Panc1 (cell line): ENCODE data around the gene GIMAP5. TPM values are rescaled to one million over a fixed set of nuclear protein-coding genes. Genes with fewer than 3 reads are reported as not detected.

Experiments
- ATAC-seq: fragments of 200-7000 bp; cut with Tn5 transposase; 2 replicates; pipeline ENCODE4 v1.9.1; 2020; ENCODE audit warnings: mild to moderate bottlenecking, moderate library complexity
- BruUV-seq: library from RNA; stranded (reverse); fragments of 400-500 nt; replicated peaks from 2 replicates; lab custom pipeline; 2021; lab: Mats Ljungman, UMichigan
- CTCF ChIA-PET: fragments of 300-600 bp; sonication (Branson Sonifier 250); formaldehyde crosslinking; loops from one replicate; lab custom pipeline; 2022; ENCODE audit warnings: antibody characterized with exemption; lab: Charles Lee
- POLR2A ChIA-PET: fragments of 300-600 bp; sonication (Branson Sonifier 250); formaldehyde crosslinking; loops from one replicate; lab custom pipeline; 2022; ENCODE audit warnings: antibody characterized with exemption; lab: Charles Lee
- DNase-seq: peaks from one replicate; pipeline ENCODE4 v3.0.0-alpha.2; 2010; ENCODE audit warnings: low read depth, low spot score
- H3K27ac ChIP-seq: 2 replicates; pipeline ENCODE4 v1.5.1; 2011; ENCODE audit warnings: mild to moderate bottlenecking, low read length, inconsistent platforms
- H3K27me3 ChIP-seq: fragments of 200-500 bp; sonication (Bioruptor generic); 2 replicates; pipeline ENCODE4 v1.6.0; 2014; ENCODE audit warnings: low read length, inconsistent platforms; ENCODE audit not compliant: control insufficient read depth, insufficient read depth
- H3K36me3 ChIP-seq: fragments of 200-500 bp; sonication (Bioruptor generic); 2 replicates; pipeline ENCODE4 v1.5.1; 2014; ENCODE audit warnings: inconsistent platforms, mild to moderate bottlenecking, low read length, moderate library complexity; ENCODE audit not compliant: control insufficient read depth, insufficient read depth
- H3K4me1 ChIP-seq: 2 replicates; pipeline ENCODE4 v1.5.1; 2011; ENCODE audit warnings: inconsistent platforms, mild to moderate bottlenecking, low read length, moderate library complexity; ENCODE audit not compliant: control insufficient read depth, insufficient read depth
- H3K4me3 ChIP-seq, 2 experiments: 2 replicates each; pipeline ENCODE4 v1.5.1; 2011 to 2012; ENCODE audit warnings: low read depth in 2 of 2, low read length in 2 of 2, mild to moderate bottlenecking in 2 of 2, inconsistent platforms in 1 of 2, moderate library complexity in 1 of 2
- H3K9me3 ChIP-seq: fragments of 200-500 bp; sonication (Bioruptor generic); 2 replicates; pipeline ENCODE4 v1.5.1; 2014; ENCODE audit warnings: low read depth, mild to moderate bottlenecking, inconsistent platforms, low read length, moderate library complexity; ENCODE audit not compliant: control insufficient read depth, insufficient read depth
- CTCF ChIP-seq: fragments of 450-650 bp; IDR thresholded peaks from 2 replicates; pipeline ENCODE4 v1.5.1; 2017; ENCODE audit warnings: mild to moderate bottlenecking
- POLR2AphosphoS5 ChIP-seq: IDR thresholded peaks from 2 replicates; pipeline ENCODE4 v1.6.1; 2012; ENCODE audit warnings: mild to moderate bottlenecking, low read depth, low read length, moderate library complexity
- REST ChIP-seq, 2 experiments: IDR thresholded peaks; 2 replicates each; pipeline ENCODE4 v1.6.1; 2011 to 2012; ENCODE audit warnings: low read depth in 2 of 2, control low read depth in 1 of 2, low read length in 1 of 2, mild to moderate bottlenecking in 1 of 2, moderate library complexity in 1 of 2; ENCODE audit not compliant: insufficient read depth in 1 of 2
- SIN3A ChIP-seq: IDR thresholded peaks from 2 replicates; pipeline ENCODE4 v1.6.1; 2012; ENCODE audit warnings: low read depth, mild to moderate bottlenecking, low read length, moderate library complexity, borderline replicate concordance; ENCODE audit not compliant: insufficient read depth
- TCF7L2 ChIP-seq: IDR thresholded peaks from 2 replicates; pipeline ENCODE4 v1.6.1; 2011; ENCODE audit warnings: mild to moderate bottlenecking, low read depth, low read length, inconsistent platforms
- in situ Hi-C: cut with HindIII; loops from 2 replicates; pipeline ENCODE4 v1.10.0; 2016; ENCODE audit warnings: low sequenced_read_pairs, low pct_unique_long_range_greater_than_20kb
- intact Hi-C: fragments of 100-400 bp; cut with micrococcal nuclease; formaldehyde crosslinking; loops from one replicate; pipeline ENCODE4 v1.10.0; 2022; ENCODE audit not compliant: unreplicated experiment
- total RNA-seq: library from RNA; stranded (reverse); gene quantifications from one replicate; pipeline ENCODE4 v1.2.1, GENCODE V29; 2021; ENCODE audit not compliant: unreplicated experiment

GIMAP5 gene
- total RNA-seq, 1 experiment from 2014 or later, result 0.51 TPM

- intact Hi-C loops (no loop called here), in situ Hi-C loops (no loop called here)
- Histone ChIP-seq H3K27ac (no peak overlapping the region), H3K9me3 (no peaks in the 10 kb centered on the region), H3K4me1 (no peaks in the 10 kb centered on the region), H3K36me3 (no peaks in the 10 kb centered on the region), H3K27me3 (peaks cover 7% of the 10 kb centered on the region; the same call in 1 of the 2 replicates), H3K4me3 (no peak overlapping the region)
- ATAC-seq, result no peak
- ChIA-PET POLR2A (no interaction called here), CTCF (no interaction called here)
- no TSS peak for BruUV-seq
- TF ChIP-seq POLR2AphosphoS5, result no peak
- no peak for TF ChIP-seq TCF7L2
- no peak for TF ChIP-seq REST (IDR thresholded peaks at IDR 0.05; ENCODE audit: insufficient read depth in 1 of 2, low read depth in 2 of 2, low read length in 1 of 2)
- DNase-seq, result no peak
Observed at GRCh38 chr7:150748376-150748775, 11.2 kb downstream of the GIMAP5 start.

- BruUV-seq, result no TSS peak
- ChIA-PET CTCF (no interaction called here), POLR2A (no interaction called here)
- no peak for ATAC-seq
- H3K27ac ChIP-seq, result no peak overlapping the region
- DNase-seq, result no peak
- H3K4me3 ChIP-seq, result no peak overlapping the region
- peaks cover 7% of the 10 kb centered on the region for H3K27me3 ChIP-seq
- H3K36me3 ChIP-seq, result no peaks in the 10 kb centered on the region
- in situ Hi-C loops (no loop called here), intact Hi-C loops (loop anchor here (10.0 kb wide), 1 partner anchor 467 kb away; no protein-coding TSS in a partner anchor)
- no peaks in the 10 kb centered on the region for H3K4me1 ChIP-seq
- TF ChIP-seq TCF7L2 (no peak), POLR2AphosphoS5 (no peak), CTCF (no peak), REST (IDR thresholded peaks at IDR 0.05; ENCODE audit: insufficient read depth in 1 of 2, low read depth in 2 of 2, low read length in 1 of 2) (no peak), SIN3A (no peak)
- no peaks in the 10 kb centered on the region for H3K9me3 ChIP-seq
Observed at GRCh38 chr7:150751702-150752101, 14.5 kb downstream of the GIMAP5 start.
